Stimulated activated naive CD8-positive, alpha-beta T cell treated with anti-CD3 and anti-CD28 coated beads, Interleukin-15, Interleukin-2, amounts not matched to agents 100 ng/mL and 50 ng/mL, for 24 hours (primary cell): ENCODE results near the gene TRIM25.

Experiments used
- H3K27ac Mint-ChIP-seq: one replicate; pipeline ENCODE4 v1.8.0; 2021; ENCODE audit warnings: mild to moderate bottlenecking, mixed read lengths
- H3K27me3 Mint-ChIP-seq: one replicate; pipeline ENCODE4 v1.8.0; 2021; ENCODE audit warnings: mixed read lengths
- H3K36me3 Mint-ChIP-seq: one replicate; pipeline ENCODE4 v1.8.0; 2021; ENCODE audit warnings: low read depth, mixed read lengths
- H3K4me1 Mint-ChIP-seq: one replicate; pipeline ENCODE4 v1.8.0; 2021; ENCODE audit warnings: low read depth, mixed read lengths
- H3K4me3 Mint-ChIP-seq: one replicate; pipeline ENCODE4 v1.8.0; 2021; ENCODE audit warnings: mild to moderate bottlenecking, mixed read lengths
- H3K9me3 Mint-ChIP-seq: one replicate; pipeline ENCODE4 v1.8.0; 2021; ENCODE audit warnings: mixed read lengths

Gene TRIM25

DNA sequence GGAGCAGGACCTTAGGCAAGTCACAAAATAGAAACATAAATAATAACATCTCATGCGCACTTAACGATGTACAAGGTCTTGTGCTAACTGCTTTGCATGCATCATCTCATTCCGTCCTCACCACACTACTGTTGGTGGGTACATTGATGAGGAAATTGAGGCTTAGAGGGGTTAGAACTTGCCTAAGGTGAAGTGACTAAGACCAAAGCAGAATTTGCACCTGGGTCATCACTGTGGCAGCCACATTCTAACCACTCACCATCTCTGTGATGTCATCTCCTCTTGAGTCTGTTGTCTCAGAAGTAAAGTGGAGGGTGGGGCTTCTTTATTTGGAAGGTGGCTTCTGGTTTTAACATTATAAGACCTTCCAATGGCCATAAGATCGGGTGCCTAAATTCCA is 20.4 kb upstream of the TRIM25 start:
- H3K27me3 Mint-ChIP-seq, result no peaks in the 10 kb centered on the region
- H3K4me3 Mint-ChIP-seq, result no peak overlapping the region
- H3K27ac Mint-ChIP-seq, result no peak overlapping the region
- peaks cover 8% of the 10 kb centered on the region for H3K9me3 Mint-ChIP-seq
- peaks cover 22% of the 10 kb centered on the region for H3K4me1 Mint-ChIP-seq
- H3K36me3 Mint-ChIP-seq, result peaks cover 59% of the 10 kb centered on the region

DNA sequence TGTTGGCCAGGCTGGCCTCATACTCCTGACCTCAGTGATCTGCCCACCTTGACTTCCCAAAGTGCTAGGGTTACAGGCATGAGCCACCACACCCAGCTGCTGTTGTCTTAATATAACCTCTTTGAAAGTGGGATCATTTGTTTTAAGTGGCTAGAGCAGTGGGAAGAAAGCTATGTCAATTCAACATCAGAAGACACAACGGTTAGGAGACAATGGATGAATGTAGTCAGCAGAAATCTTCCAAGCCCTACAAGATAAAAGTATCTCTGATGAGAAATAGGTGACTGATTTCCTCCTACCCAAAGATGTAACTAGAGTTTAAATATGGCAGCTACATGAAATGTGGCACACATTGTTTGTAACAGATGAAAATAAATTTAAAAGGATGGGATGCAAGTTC is 20.0 kb upstream of the TRIM25 start:
- Mint-ChIP-seq H3K27me3 (no peaks in the 10 kb centered on the region), H3K4me1 (peaks cover 22% of the 10 kb centered on the region), H3K27ac (no peak overlapping the region), H3K9me3 (peaks cover 8% of the 10 kb centered on the region), H3K36me3 (peaks cover 59% of the 10 kb centered on the region), H3K4me3 (no peak overlapping the region)

DNA sequence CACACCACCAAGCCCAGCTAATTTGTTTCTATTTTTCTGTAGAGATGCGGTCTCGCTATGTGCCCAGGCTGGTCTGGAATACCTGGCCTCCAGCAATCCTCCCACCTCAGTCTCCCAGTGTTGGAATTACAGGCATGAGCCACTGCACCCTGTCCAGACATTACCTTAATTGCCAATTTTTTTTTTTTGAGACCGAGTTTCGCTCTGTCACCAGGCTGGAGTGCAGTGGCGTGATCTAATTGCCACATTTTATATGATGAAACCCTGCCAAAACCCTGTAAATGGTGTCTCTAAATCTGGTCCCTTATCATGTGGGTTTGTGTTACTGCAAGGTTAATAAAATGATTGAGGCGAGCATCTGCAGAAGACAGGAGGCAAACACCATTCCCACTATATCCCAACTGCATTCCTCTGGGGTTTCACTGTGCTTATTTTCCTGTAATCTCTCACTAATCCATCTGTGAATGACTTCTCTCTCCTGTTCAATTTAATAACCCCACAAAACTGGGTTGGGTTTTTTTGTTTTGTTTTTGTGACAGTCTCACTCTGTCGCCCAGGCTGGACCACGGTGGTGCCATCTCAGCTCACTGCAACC is 19.4 kb upstream of the TRIM25 start:
- no peak overlapping the region for H3K27ac Mint-ChIP-seq
- no peak overlapping the region for H3K4me3 Mint-ChIP-seq
- peaks cover 19% of the 10 kb centered on the region for H3K4me1 Mint-ChIP-seq

DNA sequence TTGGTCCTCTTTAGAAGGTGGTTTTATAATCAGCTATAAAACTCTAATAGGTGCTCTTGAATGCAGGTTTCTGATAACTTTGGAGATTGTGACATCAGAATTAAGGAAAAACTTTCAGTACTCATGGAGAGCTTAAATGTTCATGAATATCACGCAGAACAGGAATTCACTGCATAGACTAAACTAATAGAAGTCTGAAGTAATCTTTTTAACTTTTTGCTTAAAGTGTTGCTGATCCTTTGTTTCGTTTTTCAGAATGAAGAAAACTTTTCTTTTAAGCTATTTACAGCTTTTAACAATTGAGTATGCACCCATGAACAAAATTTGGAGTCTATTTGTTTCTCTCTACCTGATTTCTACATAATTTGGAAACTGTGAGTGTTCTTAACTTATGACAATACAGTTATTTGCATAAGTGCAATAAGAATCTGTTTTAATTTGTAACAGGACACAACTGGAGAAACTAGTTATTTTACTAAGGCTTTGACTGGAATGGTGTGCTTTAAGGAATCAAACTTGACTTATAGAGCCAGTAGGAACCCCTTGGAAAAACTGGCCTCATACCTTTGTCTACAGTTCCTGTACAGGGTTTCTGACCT is 17.0 kb upstream of the TRIM25 start:
- Mint-ChIP-seq H3K36me3 (peaks cover 32% of the 10 kb centered on the region), H3K27me3 (no peaks in the 10 kb centered on the region), H3K4me3 (no peak overlapping the region), H3K9me3 (peaks cover 8% of the 10 kb centered on the region), H3K27ac (no peak overlapping the region), H3K4me1 (peaks cover 3% of the 10 kb centered on the region)

More for the DNA sequence above, 19.4 kb upstream of the TRIM25 start:
- Mint-ChIP-seq H3K36me3 (peaks cover 52% of the 10 kb centered on the region), H3K27me3 (no peaks in the 10 kb centered on the region), H3K9me3 (peaks cover 8% of the 10 kb centered on the region)

DNA sequence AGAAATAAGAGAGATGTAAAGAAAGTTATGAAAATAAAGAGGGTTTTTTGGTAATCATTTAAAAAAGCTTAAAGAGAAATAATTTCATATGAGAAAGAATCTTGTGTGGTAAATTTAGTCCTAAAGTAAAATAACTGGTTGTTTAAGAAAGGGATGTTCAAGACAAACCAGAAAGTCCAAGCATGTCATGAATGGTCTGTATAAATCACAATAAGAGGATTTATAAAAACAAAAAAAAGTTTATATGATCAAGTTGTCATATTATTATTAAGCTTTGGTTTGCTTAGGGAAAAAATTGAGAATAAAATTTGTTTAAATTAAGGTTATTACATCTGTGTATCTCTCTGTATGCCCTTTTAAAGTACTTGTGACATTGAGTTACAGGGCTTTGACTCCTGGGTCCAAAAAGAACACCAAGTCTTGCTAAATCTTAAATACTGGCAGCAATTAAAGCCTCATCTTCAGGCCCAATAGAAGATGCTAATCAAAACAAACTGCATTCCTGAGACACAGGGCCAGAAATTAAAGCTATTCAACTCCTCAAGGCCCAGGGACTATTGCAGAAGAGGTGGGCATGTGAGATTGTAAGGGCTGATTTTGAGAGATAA is 15.6 kb upstream of the TRIM25 start:
- Mint-ChIP-seq H3K9me3 (peaks cover 8% of the 10 kb centered on the region), H3K27me3 (peaks cover 3% of the 10 kb centered on the region), H3K4me3 (no peak overlapping the region), H3K27ac (no peak overlapping the region), H3K36me3 (peaks cover 29% of the 10 kb centered on the region), H3K4me1 (peaks cover 2% of the 10 kb centered on the region)

DNA sequence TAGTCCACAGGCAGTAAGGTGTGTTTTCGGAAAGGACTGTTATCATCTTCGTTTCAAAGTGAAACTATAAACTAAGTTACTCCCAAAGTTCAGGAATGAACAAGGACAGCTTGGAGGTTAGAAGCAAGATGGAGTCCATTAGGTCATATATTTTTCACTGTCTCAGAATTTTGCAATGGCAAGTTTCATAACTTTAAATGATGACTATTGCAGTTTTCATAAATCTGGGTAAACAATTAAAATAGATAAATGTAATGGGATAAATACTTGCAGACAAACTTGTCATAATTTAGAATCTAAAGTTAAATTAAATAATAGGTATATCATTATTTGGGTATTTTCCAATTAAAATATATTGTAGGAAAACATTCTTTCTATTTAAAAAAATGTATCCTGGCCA is 14.7 kb upstream of the TRIM25 start:
- Mint-ChIP-seq H3K4me3 (no peak overlapping the region), H3K27me3 (peaks cover 3% of the 10 kb centered on the region), H3K36me3 (peaks cover 20% of the 10 kb centered on the region), H3K27ac (no peak overlapping the region), H3K4me1 (no peaks in the 10 kb centered on the region), H3K9me3 (peaks cover 8% of the 10 kb centered on the region)

DNA sequence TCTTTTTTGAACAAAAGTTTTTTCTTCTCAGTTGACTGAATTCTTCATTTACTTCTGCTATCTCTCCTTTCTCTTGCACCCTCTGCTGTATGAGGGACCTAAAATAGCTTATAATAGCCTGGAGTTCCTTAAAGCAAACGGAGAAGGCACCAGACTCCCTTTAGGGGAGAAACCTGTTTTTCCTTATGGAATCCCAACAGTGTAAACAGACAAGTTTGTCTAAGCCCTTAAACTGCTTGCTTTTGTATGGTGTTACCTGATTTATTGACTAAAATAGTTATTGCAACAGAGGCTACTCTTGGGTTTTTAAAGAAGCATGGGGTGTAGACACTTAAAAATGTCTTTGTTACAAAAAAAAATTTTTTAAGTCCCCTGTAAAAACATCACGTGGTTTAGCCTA is 12.9 kb upstream of the TRIM25 start:
- H3K27ac Mint-ChIP-seq, result no peak overlapping the region
- H3K4me3 Mint-ChIP-seq, result no peak overlapping the region
- H3K27me3 Mint-ChIP-seq, result peaks cover 3% of the 10 kb centered on the region
- no peaks in the 10 kb centered on the region for H3K4me1 Mint-ChIP-seq
- peaks cover 12% of the 10 kb centered on the region for H3K36me3 Mint-ChIP-seq
- peaks cover 8% of the 10 kb centered on the region for H3K9me3 Mint-ChIP-seq

DNA sequence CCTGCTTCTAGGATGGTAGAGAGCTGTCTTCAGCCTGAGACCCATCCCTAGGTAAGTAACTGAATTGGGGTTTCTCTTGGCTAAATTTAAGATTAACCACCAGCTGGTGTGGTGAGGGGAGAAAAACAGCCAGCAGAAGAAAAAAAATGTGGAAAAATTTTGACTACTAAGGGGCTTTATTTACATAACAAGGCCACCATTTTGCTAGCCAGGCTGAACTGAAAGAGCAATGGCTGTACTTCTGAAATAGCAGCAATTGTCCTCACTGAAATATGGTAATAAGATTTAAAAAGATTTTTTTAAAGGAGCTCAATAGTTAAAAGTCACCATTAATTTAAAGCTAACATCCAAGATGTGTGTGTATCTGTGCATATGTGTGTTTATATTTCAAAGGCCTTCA is 12.4 kb upstream of the TRIM25 start:
- peaks cover 12% of the 10 kb centered on the region for H3K36me3 Mint-ChIP-seq
- H3K9me3 Mint-ChIP-seq, result peaks cover 8% of the 10 kb centered on the region
- H3K27me3 Mint-ChIP-seq, result peaks cover 3% of the 10 kb centered on the region
- no peaks in the 10 kb centered on the region for H3K4me1 Mint-ChIP-seq
- H3K4me3 Mint-ChIP-seq, result no peak overlapping the region
- no peak overlapping the region for H3K27ac Mint-ChIP-seq

DNA sequence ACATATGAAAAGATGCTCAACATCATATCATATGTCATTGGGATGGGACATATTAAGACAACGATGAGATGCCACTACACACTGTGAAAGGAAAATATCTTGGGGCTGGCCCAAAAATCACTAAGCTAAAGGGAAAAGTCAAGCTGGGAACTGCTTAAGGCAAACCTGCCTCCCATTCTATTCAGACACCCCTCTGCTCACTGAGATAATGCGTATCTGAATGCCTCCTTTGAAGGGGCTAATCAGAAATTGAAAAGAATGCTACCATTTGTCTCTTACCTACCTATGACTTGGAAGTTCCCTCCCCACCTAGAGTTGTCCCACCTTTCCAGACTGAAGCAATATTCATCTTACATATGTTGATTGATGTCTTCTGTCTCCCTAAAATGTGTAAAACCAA is 11.2 kb upstream of the TRIM25 start:
- Mint-ChIP-seq H3K9me3 (no peaks in the 10 kb centered on the region), H3K27me3 (peaks cover 3% of the 10 kb centered on the region), H3K27ac (no peak overlapping the region), H3K36me3 (peaks cover 5% of the 10 kb centered on the region), H3K4me3 (no peak overlapping the region), H3K4me1 (no peaks in the 10 kb centered on the region)

DNA sequence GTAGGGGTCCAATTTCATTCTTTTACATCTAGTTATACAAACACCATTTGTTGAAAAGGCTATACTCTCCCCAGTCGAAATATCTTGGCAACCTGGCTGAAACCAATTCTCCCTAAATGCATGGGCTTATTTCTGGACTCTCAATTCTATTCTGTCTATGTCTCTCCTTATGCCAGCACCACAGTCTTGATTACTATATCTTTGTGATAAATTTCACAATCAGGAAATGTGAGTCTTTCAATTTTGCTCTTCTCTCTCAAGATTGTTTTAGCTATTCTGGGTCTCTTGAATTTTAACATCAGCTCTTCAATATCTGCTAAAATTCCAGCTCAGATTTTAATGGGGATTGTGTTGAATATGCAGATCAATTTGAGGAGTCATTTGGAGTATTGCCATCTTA is 5.9 kb upstream of the TRIM25 start:
- Mint-ChIP-seq H3K4me3 (no peak overlapping the region), H3K9me3 (peaks cover 22% of the 10 kb centered on the region), H3K27ac (no peak overlapping the region), H3K27me3 (no peaks in the 10 kb centered on the region), H3K4me1 (peaks cover 47% of the 10 kb centered on the region), H3K36me3 (peaks cover 4% of the 10 kb centered on the region)

DNA sequence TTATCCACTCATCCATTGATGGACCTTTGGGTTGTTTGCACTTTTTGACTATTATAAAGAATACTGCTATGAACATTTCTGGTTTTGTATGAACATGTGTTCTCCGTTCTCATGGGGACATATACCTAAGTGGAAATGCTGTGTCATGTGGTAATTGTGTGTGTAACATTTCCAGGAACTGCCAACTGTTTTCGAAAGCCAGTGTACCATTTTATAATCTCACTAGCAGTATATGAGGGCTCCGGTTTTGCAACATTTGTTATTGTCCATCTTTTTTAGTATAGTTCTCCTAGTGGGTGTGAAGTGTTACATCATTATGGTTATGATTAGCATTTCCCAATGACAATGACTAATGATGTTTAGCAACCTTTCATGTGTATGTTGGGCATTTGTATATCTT is 5.1 kb upstream of the TRIM25 start:
- no peak overlapping the region for H3K4me3 Mint-ChIP-seq
- peaks cover 4% of the 10 kb centered on the region for H3K36me3 Mint-ChIP-seq
- H3K27me3 Mint-ChIP-seq, result no peaks in the 10 kb centered on the region
- H3K9me3 Mint-ChIP-seq, result peaks cover 22% of the 10 kb centered on the region
- H3K4me1 Mint-ChIP-seq, result peaks cover 51% of the 10 kb centered on the region
- H3K27ac Mint-ChIP-seq, result peak overlapping the region; percentile 42

DNA sequence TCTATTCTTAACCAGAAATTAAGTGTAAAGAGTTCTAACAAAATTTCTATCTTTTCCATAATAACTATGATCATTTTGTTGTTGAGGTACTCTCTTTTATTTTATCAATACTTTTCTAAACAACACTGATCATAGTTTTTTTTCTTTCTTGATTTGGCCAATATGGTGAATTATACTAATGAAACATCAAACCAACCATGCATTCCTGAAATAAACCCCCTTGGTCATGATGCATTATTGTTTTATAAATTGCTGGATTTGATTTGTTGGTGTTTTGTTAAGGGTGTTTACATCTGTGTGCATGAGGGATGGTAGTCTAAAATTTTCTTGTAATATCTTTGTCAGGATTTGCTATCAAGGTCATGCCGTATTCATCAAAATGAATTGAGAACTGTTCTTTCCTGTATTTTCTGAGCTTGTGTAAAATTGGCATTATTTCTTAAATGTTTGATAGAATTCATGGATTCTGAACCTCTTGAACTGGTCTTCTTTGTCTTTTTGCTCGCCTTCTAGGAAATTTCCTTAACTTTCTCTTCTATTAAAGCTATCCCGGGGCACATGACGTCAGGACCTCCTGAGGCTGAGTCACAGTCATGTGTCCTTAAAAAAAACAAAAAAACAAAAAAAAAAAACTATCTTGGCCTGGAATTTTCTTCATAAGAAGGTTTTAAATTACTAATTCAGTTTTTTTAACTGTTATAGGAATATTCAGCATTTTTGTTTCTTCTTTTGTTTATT is 3.9 kb upstream of the TRIM25 start:
- H3K27me3 Mint-ChIP-seq, result no peaks in the 10 kb centered on the region
- H3K4me3 Mint-ChIP-seq, result no peak overlapping the region
- H3K4me1 Mint-ChIP-seq, result peaks cover 51% of the 10 kb centered on the region
- peaks cover 4% of the 10 kb centered on the region for H3K36me3 Mint-ChIP-seq
- peak overlapping the region; percentile 95 for H3K27ac Mint-ChIP-seq
- H3K9me3 Mint-ChIP-seq, result peaks cover 22% of the 10 kb centered on the region

DNA sequence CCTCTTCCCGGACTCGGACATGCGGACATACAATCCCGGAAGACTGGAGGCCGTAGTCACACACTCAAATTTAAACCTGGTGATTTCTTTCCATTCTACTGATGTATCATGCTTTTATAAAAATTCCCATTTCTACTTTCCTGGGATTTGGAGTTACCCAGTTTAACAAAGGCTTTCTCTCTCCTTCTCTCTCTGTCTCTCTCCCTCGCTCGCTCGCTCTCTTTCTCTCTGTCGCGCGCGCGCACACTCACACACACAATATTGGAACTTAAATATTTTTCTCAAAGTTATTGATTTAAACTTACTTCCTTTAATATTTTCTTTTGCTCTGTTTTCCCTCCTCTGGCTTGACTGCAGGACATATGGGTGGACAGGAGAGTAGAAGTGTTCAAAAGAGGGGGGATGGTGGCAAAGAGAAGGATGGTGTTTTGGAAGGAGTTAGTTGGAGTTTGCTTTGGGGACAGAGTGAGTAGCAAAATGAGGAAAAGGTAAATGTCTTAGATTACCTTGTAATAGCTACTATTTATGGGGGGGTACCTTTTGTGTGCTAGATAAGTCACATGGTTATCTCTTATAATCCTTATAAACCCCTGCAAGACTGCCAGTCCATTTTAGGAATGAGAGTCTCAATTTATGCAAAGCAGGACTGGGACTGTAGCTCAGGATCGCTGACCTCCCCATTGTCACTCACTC is 878 bp upstream of the TRIM25 start:
- H3K4me3 Mint-ChIP-seq, result peak overlapping the region; percentile 95
- peaks cover 20% of the 10 kb centered on the region for H3K9me3 Mint-ChIP-seq
- peak overlapping the region; percentile 96 for H3K27ac Mint-ChIP-seq
- H3K36me3 Mint-ChIP-seq, result peaks cover 27% of the 10 kb centered on the region
- no peaks in the 10 kb centered on the region for H3K27me3 Mint-ChIP-seq
- peaks cover 77% of the 10 kb centered on the region for H3K4me1 Mint-ChIP-seq

DNA sequence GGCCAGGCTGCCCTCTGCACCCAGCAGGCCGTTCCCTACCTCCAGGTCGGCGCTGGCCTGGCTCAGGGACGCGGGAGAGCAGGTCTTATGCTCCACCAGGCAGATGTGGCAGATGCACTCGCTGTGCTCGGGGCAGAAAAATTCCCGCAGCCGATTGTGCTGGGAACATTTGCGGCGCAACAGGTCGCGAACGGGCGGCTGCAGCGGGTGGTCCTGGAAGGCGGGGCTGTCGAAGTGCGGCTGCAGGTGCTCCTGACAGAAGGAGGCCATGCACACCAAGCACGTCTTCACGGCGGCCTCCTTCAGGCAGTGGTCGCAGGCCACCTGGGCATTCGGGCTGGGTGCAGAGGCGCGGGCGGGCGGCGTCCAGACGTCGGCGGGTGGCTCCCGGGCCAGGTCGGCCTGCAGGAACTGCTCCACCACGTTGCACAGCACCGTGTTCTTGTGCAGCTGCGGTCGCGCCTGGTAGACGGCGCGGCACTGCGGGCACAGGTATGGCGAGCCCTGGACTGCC is 439 bp downstream of the TRIM25 start:
- Mint-ChIP-seq H3K4me1 (peaks cover 75% of the 10 kb centered on the region), H3K27ac (peak overlapping the region; percentile 87), H3K9me3 (peaks cover 10% of the 10 kb centered on the region), H3K36me3 (peaks cover 30% of the 10 kb centered on the region), H3K4me3 (peak overlapping the region; percentile 95), H3K27me3 (no peaks in the 10 kb centered on the region)

DNA sequence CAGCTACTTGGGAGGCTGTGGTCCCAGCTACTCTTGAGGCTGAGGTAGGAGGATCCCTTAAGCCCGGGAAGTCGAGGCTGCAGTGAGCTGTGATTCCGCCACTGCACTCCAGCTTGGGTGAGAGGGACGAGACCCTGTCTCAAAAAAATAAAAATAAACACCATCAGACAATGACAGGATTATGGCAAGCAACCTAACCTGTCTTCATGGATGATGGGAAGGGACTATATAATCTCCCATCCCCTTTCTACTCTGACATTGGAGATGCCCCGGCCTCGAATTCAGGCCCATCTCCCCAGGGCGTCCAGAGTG is 893 bp downstream of the TRIM25 start:
- Mint-ChIP-seq H3K9me3 (peaks cover 8% of the 10 kb centered on the region), H3K27me3 (no peaks in the 10 kb centered on the region), H3K4me3 (peak overlapping the region; percentile 95), H3K27ac (peak overlapping the region; percentile 87), H3K4me1 (peaks cover 79% of the 10 kb centered on the region), H3K36me3 (peaks cover 35% of the 10 kb centered on the region)
